ENCODE results near the gene ABLIM1.

ABLIM1 gene

GRCh38 chr10:114607358-114607998 lies 50.6 kb downstream of the ABLIM1 start:
- ATAC-seq (ENCODE audit: low read depth) (peak; percentile 63; the same call in 2 of the 3 replicates), DNase-seq (ENCODE audit: low spot score) (no peak)
- H3K4me3 ChIP-seq (ENCODE audit: severe bottlenecking), result no peak overlapping the region
- H3K27me3 ChIP-seq (ENCODE audit: insufficient read depth, poor library complexity, severe bottlenecking), result no peaks in the 10 kb centered on the region
- H3K27ac ChIP-seq (ENCODE audit: poor library complexity, severe bottlenecking), result no peak overlapping the region
- H3K4me1 ChIP-seq (ENCODE audit: insufficient read depth, poor library complexity, severe bottlenecking), result no peaks in the 10 kb centered on the region
- TF ChIP-seq CTCF (IDR thresholded peaks at IDR 0.05; ENCODE audit: poor library complexity, severe bottlenecking), result no peak
- H3K36me3 ChIP-seq (ENCODE audit: low read depth), result no peaks in the 10 kb centered on the region
- H3K9me3 ChIP-seq (ENCODE audit: severe bottlenecking), result no peaks in the 10 kb centered on the region

- TF ChIP-seq CTCF (IDR thresholded peaks at IDR 0.05; ENCODE audit: poor library complexity, severe bottlenecking), result no peak
- no peak for DNase-seq (ENCODE audit: low spot score)
- H3K4me1 ChIP-seq (ENCODE audit: insufficient read depth, poor library complexity, severe bottlenecking), result no peaks in the 10 kb centered on the region
Observed at GRCh38 chr10:114605155-114605797, 52.8 kb downstream of the ABLIM1 start.

GRCh38 chr10:114604357-114605130 lies 53.5 kb downstream of the ABLIM1 start:
- Histone ChIP-seq H3K9me3 (ENCODE audit: severe bottlenecking) (no peaks in the 10 kb centered on the region), H3K4me1 (ENCODE audit: insufficient read depth, poor library complexity, severe bottlenecking) (no peaks in the 10 kb centered on the region), H3K4me3 (ENCODE audit: severe bottlenecking) (no peak overlapping the region), H3K27ac (ENCODE audit: poor library complexity, severe bottlenecking) (no peak overlapping the region), H3K27me3 (ENCODE audit: insufficient read depth, poor library complexity, severe bottlenecking) (no peaks in the 10 kb centered on the region), H3K36me3 (ENCODE audit: low read depth) (no peaks in the 10 kb centered on the region)
- no peak for DNase-seq (ENCODE audit: low spot score)
- no peak for ATAC-seq (ENCODE audit: low read depth)
- TF ChIP-seq CTCF (IDR thresholded peaks at IDR 0.05; ENCODE audit: poor library complexity, severe bottlenecking), result no peak

More at GRCh38 chr10:114605155-114605797, 52.8 kb downstream of the ABLIM1 start:
- Histone ChIP-seq H3K36me3 (ENCODE audit: low read depth) (no peaks in the 10 kb centered on the region), H3K27me3 (ENCODE audit: insufficient read depth, poor library complexity, severe bottlenecking) (no peaks in the 10 kb centered on the region), H3K9me3 (ENCODE audit: severe bottlenecking) (no peaks in the 10 kb centered on the region), H3K27ac (ENCODE audit: poor library complexity, severe bottlenecking) (no peak overlapping the region), H3K4me3 (ENCODE audit: severe bottlenecking) (no peak overlapping the region)
- ATAC-seq (ENCODE audit: low read depth), result no peak

GRCh38 chr10:114603948-114604347 lies 54.1 kb downstream of the ABLIM1 start:
- Histone ChIP-seq H3K4me1 (ENCODE audit: insufficient read depth, poor library complexity, severe bottlenecking) (no peaks in the 10 kb centered on the region), H3K27me3 (ENCODE audit: insufficient read depth, poor library complexity, severe bottlenecking) (no peaks in the 10 kb centered on the region), H3K27ac (ENCODE audit: poor library complexity, severe bottlenecking) (no peak overlapping the region), H3K9me3 (ENCODE audit: severe bottlenecking) (no peaks in the 10 kb centered on the region), H3K36me3 (ENCODE audit: low read depth) (no peaks in the 10 kb centered on the region), H3K4me3 (ENCODE audit: severe bottlenecking) (no peak overlapping the region)
- no peak for TF ChIP-seq CTCF (IDR thresholded peaks at IDR 0.05; ENCODE audit: poor library complexity, severe bottlenecking)
- DNase-seq (ENCODE audit: low spot score) (no peak), ATAC-seq (ENCODE audit: low read depth) (0 out of 3 replicates have a peak, but pooled peaks have one; percentile 46)

Measured in RWPE2 (cell line).